Measurements from ENCODE around the gene PIP5K1C.
"Not testable (repeated sequence)": the region's sequence is repeated elsewhere in the genome, so short reads cannot be mapped to it uniquely, and the experiment has no call there.

PIP5K1C gene

DNA sequence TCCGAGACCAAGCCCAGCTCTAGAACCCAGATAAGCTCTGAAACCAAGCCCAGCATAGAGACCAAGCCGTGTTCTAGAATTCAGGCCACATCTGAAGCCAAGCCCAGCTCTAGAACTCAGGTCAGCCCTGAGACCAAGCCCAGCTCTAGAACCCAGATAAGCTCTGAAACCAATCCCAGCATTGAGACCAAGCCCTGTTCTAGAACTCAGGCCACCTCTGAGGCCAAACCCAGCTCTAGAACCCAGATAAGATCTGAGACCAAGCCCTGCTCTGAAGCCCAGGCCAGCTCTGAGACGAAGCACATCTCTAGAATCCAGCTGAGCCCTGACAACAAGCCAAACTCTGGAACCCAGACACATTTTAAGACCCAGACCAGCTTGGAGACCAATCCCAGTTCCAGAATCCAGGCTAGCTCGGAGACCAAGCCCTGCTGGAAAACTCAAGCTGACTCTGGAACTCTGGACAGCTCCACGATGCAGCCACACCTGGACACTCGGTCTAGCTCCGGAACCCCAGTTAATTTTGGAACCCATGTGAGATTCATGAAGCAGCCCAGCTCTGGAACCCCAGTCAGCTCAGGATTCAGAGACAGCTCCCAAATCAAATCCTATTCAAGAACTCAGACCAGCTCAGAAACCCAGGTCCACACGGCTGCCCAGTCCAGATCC, 109.1 kb downstream of the PIP5K1C start:
- no peak for DNase-seq (ENCODE audit: low read depth)

DNA sequence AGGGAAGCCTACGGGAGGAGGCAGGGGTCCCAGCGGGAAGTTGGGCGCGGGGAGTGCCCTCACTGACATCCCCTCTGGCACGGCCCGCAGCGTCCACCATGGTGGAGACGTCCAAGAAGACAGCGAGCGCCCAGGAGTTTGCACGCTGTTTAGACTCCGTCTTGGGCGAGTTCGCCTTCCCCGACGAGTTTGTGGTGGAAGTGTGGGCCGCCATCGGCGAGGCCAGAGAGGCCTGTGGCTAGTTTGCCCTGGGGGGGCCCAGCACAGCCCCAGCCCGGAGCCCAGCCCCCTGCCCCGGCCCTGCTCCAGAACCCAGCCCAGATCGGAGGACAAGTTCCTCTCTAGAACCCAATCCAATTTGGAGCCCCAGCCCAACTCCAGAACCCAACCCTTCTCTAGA, 110.3 kb downstream of the PIP5K1C start:
- DNase-seq (ENCODE audit: low read depth): no peak

DNA sequence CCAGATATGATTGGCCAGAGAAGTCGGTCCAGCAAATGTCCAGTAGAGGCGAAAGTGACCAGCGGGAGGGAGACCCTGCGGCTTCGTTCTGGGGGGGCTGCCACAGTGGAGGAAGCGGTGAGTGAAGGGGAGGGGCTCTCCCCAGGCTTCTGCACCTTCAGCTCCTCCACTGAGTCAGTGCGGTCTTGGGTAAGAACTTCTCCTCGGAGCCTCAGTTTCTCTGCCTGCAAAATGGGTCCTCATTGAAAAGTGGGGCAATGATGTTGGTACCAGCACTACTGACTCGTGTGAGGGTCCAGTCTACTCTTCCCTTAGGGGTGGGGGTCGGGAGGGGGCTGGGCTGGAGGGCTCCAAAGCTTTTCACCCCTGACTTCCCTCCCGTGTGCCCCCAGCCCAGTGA, 110.8 kb downstream of the PIP5K1C start:
- DNase-seq (ENCODE audit: low read depth): no peak

DNA sequence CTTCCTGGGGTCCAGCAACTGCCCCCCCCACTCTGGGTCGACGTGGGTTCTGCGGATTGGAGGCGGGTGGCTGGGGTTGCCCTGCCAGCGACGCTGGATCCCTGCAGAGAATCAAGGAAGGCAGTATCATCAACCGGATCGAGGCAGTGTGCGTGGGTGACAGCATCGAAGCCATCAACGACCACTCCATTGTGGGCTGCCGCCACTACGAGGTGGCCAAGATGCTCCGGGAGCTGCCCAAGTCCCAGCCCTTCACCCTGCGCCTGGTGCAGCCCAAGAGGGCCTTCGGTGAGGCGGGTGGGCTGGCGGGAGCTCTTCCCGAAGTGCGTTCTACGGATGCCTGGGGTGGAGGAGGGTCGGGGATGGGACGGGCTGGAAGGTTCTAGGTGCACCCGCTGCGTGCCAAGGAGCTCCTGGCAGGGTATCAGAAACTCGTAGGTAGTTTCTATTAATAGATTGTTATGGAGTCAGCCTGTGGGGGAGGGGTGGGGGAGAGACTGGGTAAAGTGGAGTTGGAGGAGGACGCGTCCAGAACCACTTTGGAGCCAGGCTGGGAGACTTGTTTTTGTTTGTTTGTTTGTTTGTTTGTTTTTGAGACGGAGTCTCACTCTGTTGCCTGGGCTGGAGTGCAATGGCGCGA, 113.4 kb downstream of the PIP5K1C start:
- no peak for DNase-seq (ENCODE audit: low read depth)

DNA sequence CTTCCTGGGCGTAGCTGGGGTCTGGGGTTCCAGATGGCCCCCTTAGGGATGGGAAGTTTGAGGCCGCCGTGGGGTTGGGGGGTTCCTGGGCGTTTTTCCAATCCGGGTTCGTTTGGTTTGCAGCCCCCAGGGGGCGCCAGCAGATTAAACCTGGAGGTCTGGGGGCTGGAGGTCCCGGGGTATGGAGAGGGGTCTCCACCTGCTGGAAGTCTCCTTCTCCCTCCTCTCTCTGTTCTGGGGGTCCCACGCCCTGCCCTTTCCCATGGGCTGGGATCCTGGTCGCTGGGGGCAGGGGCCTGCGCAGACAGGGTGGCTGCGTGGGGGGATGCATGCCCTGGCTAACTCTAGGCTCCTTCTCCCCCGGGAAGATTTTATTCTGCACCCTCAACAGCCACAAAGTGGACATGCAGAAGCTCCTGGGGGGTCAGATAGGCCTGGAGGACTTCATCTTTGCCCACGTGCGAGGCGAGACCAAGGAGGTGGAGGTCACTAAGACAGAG, 114.1 kb downstream of the PIP5K1C start:
- DNase-seq (ENCODE audit: low read depth): no peak

DNA sequence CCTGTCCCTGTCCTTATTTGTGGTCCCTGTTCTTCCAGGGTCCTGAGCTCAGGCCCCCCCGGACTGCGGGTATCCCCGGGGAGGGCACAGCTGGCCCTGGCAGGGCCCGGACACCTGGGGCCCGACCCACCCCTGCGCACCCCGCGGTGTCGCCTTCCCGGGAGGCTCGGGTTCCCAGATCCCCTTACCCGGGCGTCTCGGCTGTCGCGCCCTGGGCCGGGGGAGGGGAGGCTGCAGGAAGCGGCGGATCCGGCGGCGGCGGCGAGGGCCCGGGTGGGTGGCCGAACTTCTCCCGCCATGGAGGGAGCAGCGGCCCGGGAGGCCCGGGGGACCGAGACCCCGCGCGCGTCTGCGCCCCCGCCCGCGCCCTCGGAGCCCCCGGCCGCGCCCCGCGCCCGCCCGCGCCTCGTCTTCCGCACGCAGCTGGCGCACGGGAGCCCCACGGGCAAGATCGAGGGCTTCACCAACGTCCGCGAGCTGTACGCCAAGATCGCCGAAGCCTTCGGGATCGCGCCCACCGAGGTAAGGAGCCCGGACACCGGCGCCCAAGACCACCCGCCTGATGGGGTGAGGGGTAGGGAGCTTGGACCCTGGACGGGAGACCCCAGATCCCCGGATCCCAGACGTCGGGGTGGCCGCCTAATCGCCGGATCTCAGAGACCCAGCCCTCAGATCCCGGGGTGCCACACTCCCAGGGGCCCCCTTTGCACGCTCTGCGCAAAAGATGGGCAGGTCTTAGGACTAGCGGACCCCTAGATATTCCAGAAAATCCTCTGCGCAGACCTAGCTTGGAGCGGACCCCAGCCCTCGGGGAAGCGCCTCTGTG, 114.8 kb downstream of the PIP5K1C start, which contains the start of gene GIPC3:
TSS of gene GIPC3 (plus strand) at position 178 of the 826 bp plus-strand sequence. CDS start at position 298, 120 bp downstream.
- no peak for DNase-seq (ENCODE audit: low read depth)

DNA sequence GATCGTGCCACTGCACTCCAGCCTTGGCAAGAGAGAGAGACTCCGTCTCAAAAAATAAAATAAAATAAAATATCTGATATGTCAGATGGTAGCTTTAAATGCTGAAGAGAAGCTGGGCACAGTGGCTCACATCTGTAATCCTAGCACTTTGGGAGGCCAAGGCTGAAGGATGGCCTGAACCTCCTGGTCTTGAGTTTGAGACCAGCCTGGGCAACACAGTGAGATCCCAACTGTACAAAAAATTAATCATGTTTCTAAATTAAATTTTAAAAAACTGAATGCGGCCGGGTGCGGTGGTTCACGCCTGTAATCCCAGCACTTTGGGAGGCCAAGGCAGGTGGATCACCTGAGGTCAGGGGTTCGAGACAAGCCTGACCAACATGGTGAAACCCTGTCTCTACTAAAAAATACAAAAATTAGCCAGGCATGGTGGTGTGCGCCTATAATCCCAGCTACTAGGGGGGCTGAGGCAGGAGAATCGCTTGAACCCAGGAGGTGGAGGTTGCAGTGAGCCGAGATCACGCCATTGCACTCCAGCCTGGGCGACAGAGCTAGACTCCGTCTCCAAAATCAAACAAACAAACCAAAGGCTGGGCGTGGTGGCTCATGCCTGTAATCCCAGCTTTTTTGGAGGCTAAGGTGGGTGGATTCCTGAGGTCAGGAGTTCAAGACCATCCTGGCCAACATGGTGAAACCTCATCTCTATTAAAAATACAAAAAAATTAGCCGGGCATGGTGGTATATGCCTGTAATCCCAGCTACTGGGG, 116.0 kb downstream of the PIP5K1C start:
- DNase-seq (ENCODE audit: low read depth): not testable (repeated sequence)

DNA sequence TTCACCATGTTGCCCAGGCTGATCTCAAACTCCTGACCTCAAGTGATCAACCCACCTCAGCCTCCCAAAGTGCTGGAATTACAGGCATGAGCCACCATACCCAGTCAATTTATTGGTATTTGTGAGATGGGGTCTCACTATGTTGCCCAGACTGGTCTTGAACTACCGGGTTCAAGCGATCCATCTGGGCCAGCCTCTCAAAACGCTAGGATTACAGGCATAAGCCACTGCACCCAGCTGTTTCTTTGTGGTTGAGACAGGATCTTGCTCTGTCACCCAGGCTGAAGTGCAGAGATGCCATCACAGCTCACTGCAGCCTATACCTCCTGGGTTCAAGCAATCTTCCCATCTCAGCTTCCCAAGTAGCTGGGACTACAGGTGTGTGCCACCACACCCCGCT, 118.5 kb downstream of the PIP5K1C start:
- DNase-seq (ENCODE audit: low read depth): not testable (repeated sequence)

All from iris pigment epithelial cell (primary cell).